Measurements from ENCODE around the gene GTF2F2.

GTF2F2 gene

GRCh38 chr13:45218689-45219088 lies 98.4 kb downstream of the GTF2F2 start:
- no peak for TF ChIP-seq CTCF (IDR thresholded peaks at IDR 0.05; ENCODE audit: unreplicated experiment in 3 of 3)
- peak overlapping the region in 1 of 3 experiments; percentile 28 for H3K27ac Mint-ChIP-seq
- no peaks in the 10 kb centered on the region for H3K27me3 Mint-ChIP-seq (ENCODE audit: low read depth)
- no peaks in the 10 kb centered on the region for H3K9me3 Mint-ChIP-seq
- H3K36me3 Mint-ChIP-seq (ENCODE audit: low read depth) = peaks cover 15% of the 10 kb centered on the region
- H3K4me3 Mint-ChIP-seq = no peak overlapping the region
- peaks cover 5% of the 10 kb centered on the region for H3K4me1 Mint-ChIP-seq

GRCh38 chr13:45219123-45219891 lies 99.0 kb downstream of the GTF2F2 start:
- Mint-ChIP-seq H3K27ac (no peak overlapping the region), H3K9me3 (no peaks in the 10 kb centered on the region), H3K4me3 (no peak overlapping the region), H3K4me1 (peaks cover 5% of the 10 kb centered on the region), H3K27me3 (ENCODE audit: low read depth) (no peaks in the 10 kb centered on the region), H3K36me3 (ENCODE audit: low read depth) (peaks cover 15% of the 10 kb centered on the region)
- TF ChIP-seq CTCF (IDR thresholded peaks at IDR 0.05; ENCODE audit: unreplicated experiment in 3 of 3) = no peak

GRCh38 chr13:45219938-45220375 lies 99.6 kb downstream of the GTF2F2 start:
- Mint-ChIP-seq H3K4me1 (peaks cover 5% of the 10 kb centered on the region), H3K4me3 (no peak overlapping the region), H3K36me3 (ENCODE audit: low read depth) (peaks cover 15% of the 10 kb centered on the region), H3K27ac (no peak overlapping the region), H3K9me3 (no peaks in the 10 kb centered on the region), H3K27me3 (ENCODE audit: low read depth) (no peaks in the 10 kb centered on the region)
- TF ChIP-seq CTCF (IDR thresholded peaks at IDR 0.05; ENCODE audit: unreplicated experiment in 3 of 3) = no peak

GRCh38 chr13:45220403-45220802 lies 100.1 kb downstream of the GTF2F2 start:
- Mint-ChIP-seq H3K27ac (no peak overlapping the region), H3K4me1 (peaks cover 5% of the 10 kb centered on the region), H3K27me3 (ENCODE audit: low read depth) (no peaks in the 10 kb centered on the region), H3K36me3 (ENCODE audit: low read depth) (peaks cover 15% of the 10 kb centered on the region), H3K4me3 (no peak overlapping the region), H3K9me3 (no peaks in the 10 kb centered on the region)
- no peak for TF ChIP-seq CTCF (IDR thresholded peaks at IDR 0.05; ENCODE audit: unreplicated experiment in 3 of 3)

- Mint-ChIP-seq H3K27ac (peak overlapping the region in 1 of 3 experiments; percentile 62), H3K9me3 (no peaks in the 10 kb centered on the region), H3K4me1 (peaks cover 5% of the 10 kb centered on the region), H3K4me3 (no peak overlapping the region), H3K36me3 (ENCODE audit: low read depth) (peaks cover 5% of the 10 kb centered on the region), H3K27me3 (ENCODE audit: low read depth) (no peaks in the 10 kb centered on the region)
- no peak for TF ChIP-seq CTCF (IDR thresholded peaks at IDR 0.05; ENCODE audit: unreplicated experiment in 3 of 3)
These were observed 102.2 kb downstream of the GTF2F2 start for GRCh38 chr13:45222516-45222915.

- no peaks in the 10 kb centered on the region for H3K27me3 Mint-ChIP-seq (ENCODE audit: low read depth)
- no peaks in the 10 kb centered on the region for H3K9me3 Mint-ChIP-seq
- peak overlapping the region in 1 of 3 experiments; percentile 62 for H3K27ac Mint-ChIP-seq
- peaks cover 4% of the 10 kb centered on the region for H3K36me3 Mint-ChIP-seq (ENCODE audit: low read depth)
- TF ChIP-seq CTCF (IDR thresholded peaks at IDR 0.05; ENCODE audit: unreplicated experiment in 3 of 3) = no peak
- H3K4me3 Mint-ChIP-seq = no peak overlapping the region
- H3K4me1 Mint-ChIP-seq = peaks cover 4% of the 10 kb centered on the region
These were observed 102.6 kb downstream of the GTF2F2 start for GRCh38 chr13:45222919-45223318.

Data from nephron (organoid).